Lower lobe of right lung (tissue), 2 donors: ENCODE measurements around the gene TXNIP. TPM values are rescaled to one million over a fixed set of nuclear protein-coding genes. Genes with fewer than 3 reads are reported as not detected.
A peak's percentile ranks its signal among the peaks of the same experiment; 100 is the strongest.

Experiments
- ATAC-seq, 2 donors: fragments of 200-7000 bp; cut with Tn5 transposase; one replicate each; pipeline ENCODE4 v1.9.1; 2020 to 2022; ENCODE audit warnings: mild to moderate bottlenecking in 2 of 2, moderate library complexity in 2 of 2
- DNase-seq: peaks from one replicate; pipeline ENCODE4 v3.0.0-alpha.2; 2020
- H3K27ac ChIP-seq: fragments of 200-600 bp; one replicate; pipeline ENCODE4 v1.8.0; 2022
- H3K27me3 ChIP-seq: fragments of 200-600 bp; one replicate; pipeline ENCODE4 v1.8.0; 2022; ENCODE audit warnings: low read depth
- H3K36me3 ChIP-seq: fragments of 200-600 bp; one replicate; pipeline ENCODE4 v1.8.0; 2022; ENCODE audit warnings: mild to moderate bottlenecking
- H3K4me1 ChIP-seq: fragments of 200-600 bp; one replicate; pipeline ENCODE4 v1.8.0; 2022
- H3K4me3 ChIP-seq: fragments of 200-600 bp; one replicate; pipeline ENCODE4 v1.8.0; 2022; ENCODE audit warnings: mild to moderate bottlenecking
- H3K9me3 ChIP-seq: fragments of 200-600 bp; one replicate; pipeline ENCODE4 v1.8.0; 2022
- intact Hi-C: fragments of 100-400 bp; cut with DNase I; formaldehyde crosslinking; loops from one replicate; pipeline ENCODE4 v1.11.0; 2022
- total RNA-seq: library from RNA; stranded (reverse); fragmentation: NEBNext Ultra II Directional; extraction: Animal tissue kit (Norgen Biotek cat#: 25700); gene quantifications from one replicate; pipeline ENCODE4 v1.2.1, GENCODE V29; 2021
- TF ChIP-seq, protein P1 (sequence below): fragments of 200-600 bp; IDR thresholded peaks from one replicate; pipeline ENCODE4 v1.8.0; 2022; ENCODE audit warnings: antibody characterized with exemption, mild to moderate bottlenecking
- donor health status: DM: no; HTN: yes; CAD: no; lungs with severe emphysema.

The TXNIP gene
- total RNA-seq, 1 donor from 2014 or later = 1,554 TPM

DNA sequence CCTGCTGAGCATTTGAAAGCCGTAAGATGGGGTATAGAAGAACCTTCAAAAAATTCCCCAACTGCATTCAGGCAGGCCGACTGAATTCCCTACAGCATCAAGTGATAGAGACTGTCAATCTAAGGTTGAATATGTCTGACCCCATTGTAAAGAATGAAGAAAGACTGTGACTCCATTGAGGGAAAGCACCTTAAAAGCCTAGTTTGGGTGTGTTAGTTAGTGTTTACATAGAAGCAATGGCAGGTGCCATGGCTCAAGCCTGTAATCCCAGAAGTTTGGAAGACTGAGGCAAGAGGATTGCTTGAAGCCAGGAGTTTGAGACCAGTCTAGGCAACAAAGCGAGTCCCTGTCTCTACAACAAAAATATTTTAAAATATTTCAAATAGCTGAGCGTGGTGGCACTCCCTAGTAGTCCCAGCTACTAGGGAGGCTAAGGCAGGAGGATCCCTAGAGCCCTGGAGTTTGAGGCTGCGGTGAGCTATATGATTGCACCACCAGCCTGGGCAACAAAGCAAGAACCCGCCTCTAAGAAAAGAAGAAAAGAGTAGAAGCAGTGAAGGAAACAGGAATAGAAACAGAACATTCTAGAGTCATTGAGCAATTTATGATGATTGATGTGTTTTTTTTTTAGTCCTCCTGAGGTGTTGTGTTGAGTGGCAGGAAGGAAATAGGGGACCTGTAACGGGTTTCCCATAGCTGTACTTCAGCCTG, 16.5 kb downstream of the TXNIP start:
- Histone ChIP-seq H3K4me3 (peak overlapping the region; percentile 44), H3K4me1 (peaks cover 76% of the 10 kb centered on the region), H3K9me3 (no peaks in the 10 kb centered on the region), H3K27ac (peak overlapping the region; percentile 96), H3K27me3 (no peaks in the 10 kb centered on the region), H3K36me3 (no peaks in the 10 kb centered on the region)
- ATAC-seq (peak; percentile 34 to 38), DNase-seq (no peak)
- TF ChIP-seq, protein P1, sequence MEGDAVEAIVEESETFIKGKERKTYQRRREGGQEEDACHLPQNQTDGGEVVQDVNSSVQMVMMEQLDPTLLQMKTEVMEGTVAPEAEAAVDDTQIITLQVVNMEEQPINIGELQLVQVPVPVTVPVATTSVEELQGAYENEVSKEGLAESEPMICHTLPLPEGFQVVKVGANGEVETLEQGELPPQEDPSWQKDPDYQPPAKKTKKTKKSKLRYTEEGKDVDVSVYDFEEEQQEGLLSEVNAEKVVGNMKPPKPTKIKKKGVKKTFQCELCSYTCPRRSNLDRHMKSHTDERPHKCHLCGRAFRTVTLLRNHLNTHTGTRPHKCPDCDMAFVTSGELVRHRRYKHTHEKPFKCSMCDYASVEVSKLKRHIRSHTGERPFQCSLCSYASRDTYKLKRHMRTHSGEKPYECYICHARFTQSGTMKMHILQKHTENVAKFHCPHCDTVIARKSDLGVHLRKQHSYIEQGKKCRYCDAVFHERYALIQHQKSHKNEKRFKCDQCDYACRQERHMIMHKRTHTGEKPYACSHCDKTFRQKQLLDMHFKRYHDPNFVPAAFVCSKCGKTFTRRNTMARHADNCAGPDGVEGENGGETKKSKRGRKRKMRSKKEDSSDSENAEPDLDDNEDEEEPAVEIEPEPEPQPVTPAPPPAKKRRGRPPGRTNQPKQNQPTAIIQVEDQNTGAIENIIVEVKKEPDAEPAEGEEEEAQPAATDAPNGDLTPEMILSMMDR = no peak
- intact Hi-C loops = loop anchor here (5.0 kb wide), 1 partner anchor 32 kb away; no protein-coding TSS in a partner anchor

DNA sequence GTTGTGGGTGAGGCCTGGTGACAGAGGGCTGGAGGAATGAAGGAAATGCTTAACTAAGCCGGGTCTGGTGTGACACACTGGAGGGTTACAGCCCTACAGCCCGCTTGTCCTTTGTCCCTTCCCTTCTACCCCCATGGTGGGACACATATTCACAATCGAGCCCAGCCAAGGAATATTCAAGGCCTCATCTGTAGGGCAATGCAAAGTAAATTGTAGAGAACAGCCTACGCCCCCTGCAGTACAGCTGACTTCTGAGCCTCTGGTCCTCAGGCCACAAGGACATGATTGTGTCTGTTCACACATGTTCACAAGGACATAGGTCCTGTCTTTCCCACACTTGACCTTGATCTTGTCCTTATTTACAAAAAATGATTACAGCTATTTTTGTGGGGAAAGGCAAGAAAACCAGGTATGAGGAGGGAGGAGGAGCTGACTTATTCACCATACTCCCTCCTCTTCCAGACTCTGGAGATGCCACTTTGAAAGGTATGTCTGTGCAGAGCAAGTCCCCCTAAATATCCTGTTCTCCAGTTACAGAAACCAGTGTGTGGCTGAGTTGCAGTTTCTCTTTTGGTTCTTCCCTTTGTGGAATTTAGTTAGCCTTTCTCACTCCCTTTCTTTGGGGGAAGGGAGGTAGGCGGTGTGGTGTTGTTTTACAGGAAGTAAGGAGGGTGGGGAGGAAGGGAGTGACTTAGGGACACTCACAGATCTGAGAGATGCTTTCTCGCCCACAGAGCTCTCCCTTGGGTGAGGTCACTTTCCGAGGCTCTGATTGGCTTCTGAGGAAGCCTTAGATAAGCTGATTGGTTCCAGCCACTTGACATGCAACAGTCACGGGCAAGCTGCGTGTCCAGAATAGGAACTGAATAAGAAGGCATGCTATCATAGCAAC, 17.3 kb downstream of the TXNIP start:
- Histone ChIP-seq H3K4me3 (peak overlapping the region; percentile 44), H3K36me3 (no peaks in the 10 kb centered on the region), H3K27me3 (no peaks in the 10 kb centered on the region), H3K9me3 (no peaks in the 10 kb centered on the region), H3K4me1 (peaks cover 68% of the 10 kb centered on the region), H3K27ac (peak overlapping the region; percentile 96)
- intact Hi-C loops = loop anchor here (5.0 kb wide), 1 partner anchor 33 kb away; no protein-coding TSS in a partner anchor
- peak; percentile 93 for DNase-seq
- TF ChIP-seq, protein P1 = peak; percentile 17
- ATAC-seq = peak; percentile 97

DNA sequence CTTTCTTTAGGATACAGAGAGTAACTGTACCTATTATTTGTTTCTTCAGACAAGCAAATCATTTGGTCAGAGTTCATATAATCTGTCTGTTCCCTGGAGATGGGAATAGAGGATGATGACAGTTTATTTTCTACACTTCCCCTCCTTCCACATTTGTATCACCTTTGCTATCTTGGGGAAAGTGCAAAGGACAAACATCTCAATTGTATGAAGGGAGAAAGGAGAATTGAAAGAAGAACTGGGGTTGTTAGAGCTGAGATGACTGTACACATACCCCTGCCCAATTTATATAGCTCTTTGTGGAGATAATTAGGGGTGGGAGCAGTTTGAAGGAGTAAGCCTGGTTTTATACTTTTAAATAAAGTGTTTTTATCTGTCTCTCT, 17.9 kb downstream of the TXNIP start:
- TF ChIP-seq, protein P1 = no peak

DNA sequence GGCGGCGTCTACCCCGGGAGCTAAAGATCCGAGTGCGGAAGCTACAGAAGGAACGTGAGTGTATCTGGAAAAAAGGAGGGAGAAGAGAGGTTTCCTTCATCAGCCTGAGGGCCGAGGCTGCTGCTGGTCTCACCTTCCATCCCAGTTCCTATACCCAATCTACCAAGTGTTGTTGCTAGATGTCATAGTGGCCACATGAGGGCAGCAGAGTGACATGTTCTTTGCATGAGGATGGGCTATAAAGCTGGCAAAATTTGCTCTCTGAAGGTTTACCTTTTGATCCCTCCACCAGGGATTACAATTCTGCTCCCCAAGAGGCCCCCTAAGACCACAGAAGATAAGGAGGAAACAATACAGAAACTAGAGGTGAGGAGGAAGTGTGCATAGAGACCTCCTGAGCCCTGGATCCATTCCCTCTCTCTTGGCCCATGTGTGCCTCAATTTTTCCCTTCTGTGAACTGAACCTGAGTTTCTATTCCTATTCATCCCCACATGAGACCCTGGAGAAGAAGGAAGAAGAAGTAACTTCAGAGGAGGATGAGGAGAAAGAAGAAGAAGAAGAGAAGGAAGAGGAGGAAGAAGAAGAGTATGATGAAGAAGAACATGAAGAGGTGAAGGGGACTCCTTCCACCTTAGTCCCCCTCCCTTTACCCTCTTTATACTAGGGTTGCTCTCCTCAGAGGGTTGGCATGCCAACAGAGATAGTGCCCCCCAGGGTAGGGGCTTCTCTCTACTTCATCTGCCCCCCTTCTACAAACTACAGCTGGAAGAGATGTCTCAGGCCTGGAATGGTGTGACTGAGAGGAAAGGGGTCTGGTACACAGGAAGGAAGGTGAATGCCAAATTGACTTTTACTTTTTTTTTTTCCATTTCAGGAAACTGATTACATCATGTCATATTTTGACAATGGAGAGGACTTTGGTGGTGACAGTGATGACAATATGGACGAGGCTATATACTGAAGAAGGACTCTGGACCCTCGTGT, 18.6 kb downstream of the TXNIP start:
- Histone ChIP-seq H3K4me1 (peaks cover 56% of the 10 kb centered on the region), H3K27me3 (no peaks in the 10 kb centered on the region), H3K27ac (peak overlapping the region; percentile 96), H3K9me3 (no peaks in the 10 kb centered on the region), H3K36me3 (no peaks in the 10 kb centered on the region), H3K4me3 (peak overlapping the region; percentile 44)
- DNase-seq (peak; percentile 70), ATAC-seq (peak; percentile 63 to 65)
- TF ChIP-seq, protein P1 = peak; percentile 84
- intact Hi-C loops = loop anchor here (5.0 kb wide), 1 partner anchor 35 kb away; no protein-coding TSS in a partner anchor

More for the DNA sequence above, 17.9 kb downstream of the TXNIP start:
- ATAC-seq (no peak), DNase-seq (no peak)
- Histone ChIP-seq H3K4me1 (peaks cover 62% of the 10 kb centered on the region), H3K27me3 (no peaks in the 10 kb centered on the region), H3K9me3 (no peaks in the 10 kb centered on the region), H3K27ac (peak overlapping the region; percentile 96), H3K4me3 (peak overlapping the region; percentile 44), H3K36me3 (no peaks in the 10 kb centered on the region)
- intact Hi-C loops = loop anchor here (5.0 kb wide), 1 partner anchor 34 kb away; no protein-coding TSS in a partner anchor
